ENCODE results near the gene PRICKLE3.
"Not testable (repeated sequence)": the region's sequence is repeated elsewhere in the genome, so short reads cannot be mapped to it uniquely, and the experiment has no call there.

GRCh38 chrX:49132275-49132674, 53.9 kb downstream of the PRICKLE3 start:
- TF ChIP-seq KDM1A (IDR thresholded peaks at IDR 0.05; ENCODE audit: low read depth); POLR2A (IDR thresholded peaks at IDR 0.05; ENCODE audit: low read length); EP300 (IDR thresholded peaks at IDR 0.05); RAD21 (conservative IDR thresholded peaks at IDR 0.05 in 1 of 2, IDR thresholded peaks at IDR 0.05 in 1 of 2): not testable (repeated sequence)

All from A549 (cell line).